NCI-H2227 (cell line): ENCODE data around the gene DIP2C.
"Not testable (repeated sequence)": the region's sequence is repeated elsewhere in the genome, so short reads cannot be mapped to it uniquely, and the experiment has no call there.

Source experiments
- DNase-seq: peaks from one replicate; lab custom pipeline; 2025; ENCODE audit not compliant: unreplicated experiment; lab: John Stamatoyannopoulos, UW

DIP2C gene

DNA sequence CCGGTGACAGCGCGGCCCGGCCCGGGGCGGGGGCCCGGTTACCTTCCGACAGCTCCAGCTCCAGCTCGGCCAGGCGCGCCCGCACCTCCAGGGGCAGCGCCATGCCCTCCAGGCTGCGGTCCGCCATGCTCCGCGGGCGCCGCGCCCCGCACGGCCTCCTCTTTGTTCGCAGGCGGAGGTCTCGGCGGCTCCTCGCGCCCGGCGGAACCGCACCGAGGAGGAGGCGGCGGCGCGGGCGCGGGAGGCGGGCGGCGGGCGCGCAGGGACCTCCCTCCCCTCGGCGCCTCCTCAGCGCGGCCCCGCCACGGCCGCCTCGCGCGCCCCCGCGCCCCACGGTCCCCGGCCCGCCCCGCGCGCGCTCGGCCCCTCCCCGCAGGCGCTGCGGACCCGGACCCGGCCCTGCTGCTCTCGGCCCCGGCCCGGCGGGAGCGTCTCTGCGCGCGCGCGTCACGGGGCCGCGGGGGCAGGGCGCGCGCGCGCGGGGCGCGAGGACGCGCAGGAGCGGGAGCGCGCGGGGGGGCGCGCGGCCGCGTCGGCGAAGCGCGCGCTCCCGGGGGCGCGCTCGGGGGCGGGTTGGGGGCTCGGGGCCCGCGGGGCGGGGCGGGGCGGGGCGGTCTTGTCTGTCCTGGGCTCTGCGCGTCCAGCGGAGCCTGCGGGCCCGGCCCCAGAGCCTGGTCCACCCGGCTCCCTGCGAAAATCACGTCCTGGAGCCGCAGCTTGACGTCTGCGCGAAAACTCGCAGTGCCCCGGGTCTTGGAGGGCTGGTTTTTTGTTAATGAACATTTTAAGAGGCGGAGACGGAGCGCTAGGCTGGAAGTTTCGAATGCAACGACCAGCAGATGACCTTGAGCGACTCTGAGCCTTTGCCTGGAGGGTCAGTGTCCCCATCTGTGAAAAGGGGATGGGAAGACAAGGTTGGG, at the start of gene DIP2C:
Gene DIP2C (minus strand): TSS at position 217 of the 920 bp plus-strand sequence. CDS start 90 bp downstream, at position 127.
- peak; percentile 90 for DNase-seq

DNA sequence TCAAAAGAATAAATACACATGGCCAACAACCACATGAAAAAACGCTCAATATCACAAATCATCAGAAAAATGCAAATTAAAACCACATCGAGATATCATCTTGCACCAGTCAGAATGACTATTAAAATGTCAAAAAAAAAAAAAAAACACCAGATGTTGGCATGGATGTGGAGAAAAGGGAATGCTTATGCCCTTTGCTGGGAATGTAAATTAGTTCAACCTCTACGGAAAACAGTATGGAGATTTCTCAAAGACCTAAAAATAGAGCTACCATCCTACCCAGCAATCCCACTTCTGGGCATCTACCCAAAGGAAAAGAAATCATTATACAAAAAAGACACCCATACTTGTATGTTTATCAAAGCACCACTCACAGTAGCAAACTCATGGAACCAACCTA, 45.0 kb upstream of the DIP2C start:
- no peak for DNase-seq

GRCh38 chr10:733086-733485, 43.6 kb upstream of the DIP2C start:
- DNase-seq: no peak

DNA sequence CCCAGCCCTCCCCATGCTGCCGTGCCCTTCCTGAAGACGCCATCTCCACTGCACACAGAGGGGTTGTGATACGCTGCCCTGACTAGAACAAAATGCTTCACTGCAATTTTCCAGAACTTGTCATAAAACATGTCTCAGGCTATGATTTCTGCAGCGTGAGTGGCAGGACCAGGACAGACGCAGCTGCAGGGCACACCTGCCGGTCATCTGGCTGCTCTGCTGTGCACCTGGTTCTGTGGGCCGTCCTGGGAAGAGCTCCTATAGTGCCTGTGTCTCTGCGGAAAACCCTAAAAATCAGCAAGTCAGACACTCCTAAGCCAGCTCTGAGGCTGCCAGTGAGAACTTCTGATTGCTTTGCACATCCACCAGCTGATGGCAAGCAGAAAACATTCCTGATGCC, 39.7 kb upstream of the DIP2C start:
- DNase-seq: no peak

DNA sequence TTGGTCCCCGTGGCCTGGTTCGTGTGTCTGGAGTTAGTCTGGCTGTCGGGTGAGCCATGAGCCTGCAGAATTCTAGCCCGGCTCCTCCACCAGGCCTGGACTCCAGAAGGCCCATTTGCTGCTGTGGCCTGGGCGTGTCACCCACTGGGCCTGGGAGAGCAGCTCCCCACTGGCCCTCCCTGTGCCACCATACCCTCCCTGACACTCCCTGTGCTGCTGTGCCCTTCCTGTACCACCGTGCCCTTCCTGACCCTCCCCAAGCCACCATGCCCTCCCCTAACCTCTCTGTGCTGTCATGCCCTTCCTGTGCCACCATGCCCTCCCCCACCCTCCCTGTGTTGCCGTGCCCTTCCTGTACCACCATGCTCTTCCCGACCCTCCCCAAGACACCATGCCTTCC, 39.1 kb upstream of the DIP2C start:
- DNase-seq: no peak

DNA sequence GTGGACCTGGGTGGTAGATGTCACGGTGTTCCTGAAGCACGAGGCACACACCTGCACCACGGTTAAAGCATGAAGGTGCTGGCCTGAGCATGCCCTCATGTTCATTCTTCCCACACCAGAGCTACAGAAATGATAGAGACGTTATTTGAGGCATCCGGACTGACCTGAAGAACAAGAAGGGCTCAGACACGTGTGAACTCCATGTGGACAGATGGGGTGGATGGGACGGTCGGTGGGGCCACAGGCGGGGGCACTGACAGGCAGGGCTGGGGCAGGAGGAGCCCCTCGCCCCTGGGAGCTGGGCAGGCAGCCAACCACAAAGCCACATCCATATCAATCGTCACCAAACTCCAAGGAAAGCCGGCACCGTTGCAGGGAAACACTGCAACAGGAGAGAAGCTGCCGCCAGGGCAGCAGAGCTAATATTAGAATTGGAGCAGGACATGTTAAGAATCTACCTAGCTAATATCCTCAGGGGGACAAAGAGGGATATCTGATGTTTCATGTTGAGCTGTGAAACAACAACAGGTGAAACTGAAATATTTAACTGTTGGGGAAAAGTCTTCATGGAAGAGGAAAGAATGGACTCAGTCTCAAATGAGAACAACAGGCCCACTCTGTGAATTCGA, 37.8 kb upstream of the DIP2C start:
- no peak for DNase-seq

DNA sequence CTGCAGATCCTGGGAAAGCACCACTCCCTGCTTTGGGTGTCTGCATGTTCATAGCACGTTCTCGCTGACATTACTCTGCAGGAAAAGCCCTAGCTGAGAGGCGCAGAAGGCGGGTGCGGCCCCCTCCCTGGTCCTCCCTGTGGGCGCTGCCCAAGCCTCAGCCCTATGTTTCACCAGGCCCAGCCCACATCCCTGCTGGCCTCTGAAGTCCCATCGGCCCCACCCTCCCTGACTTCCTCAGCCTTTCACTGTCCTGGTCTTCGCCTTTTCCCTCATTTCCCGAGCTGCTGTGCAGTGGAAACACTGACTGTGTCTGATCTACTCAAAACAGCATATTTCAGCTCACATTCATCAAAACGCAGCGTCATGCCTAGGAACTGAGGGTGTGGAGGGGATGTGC, 36.3 kb upstream of the DIP2C start:
- no peak for DNase-seq

DNA sequence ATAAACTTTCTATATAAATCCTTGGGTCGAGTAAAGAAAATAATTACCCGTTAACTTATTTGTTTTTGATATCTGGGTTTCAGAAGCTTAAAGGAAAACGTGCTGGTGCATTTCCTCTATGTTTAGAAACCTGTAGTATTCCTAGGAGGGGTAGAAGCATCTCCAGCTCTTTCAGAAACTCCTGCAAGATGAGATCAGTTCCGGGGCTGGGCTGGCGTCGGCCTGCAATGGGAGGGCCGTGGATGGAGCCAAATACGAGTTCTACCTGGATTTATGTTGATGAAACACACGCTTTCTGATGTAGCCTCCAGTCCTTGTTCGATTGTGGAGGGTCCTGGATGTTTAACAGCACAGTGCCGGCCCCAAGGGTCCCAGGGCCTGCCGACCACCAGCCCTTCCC, 35.8 kb upstream of the DIP2C start:
- no peak for DNase-seq

DNA sequence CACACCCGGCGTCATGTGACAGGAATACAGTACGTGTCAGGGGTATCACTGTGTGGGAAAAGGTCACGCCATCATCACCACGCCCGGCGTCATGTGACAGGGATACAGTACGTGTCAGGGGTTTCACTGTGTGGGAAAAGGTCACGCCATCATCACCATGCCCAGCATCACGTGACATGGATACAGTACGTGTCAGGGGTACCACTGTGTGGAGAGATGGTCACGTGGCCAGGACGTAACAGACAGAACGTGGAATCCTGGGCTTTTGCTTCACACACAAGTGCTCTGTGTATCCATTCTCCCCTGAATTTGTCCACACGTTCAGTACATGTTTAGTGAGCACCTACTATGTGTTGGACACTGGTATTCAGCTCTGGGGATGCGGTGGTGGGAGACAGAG, 34.5 kb upstream of the DIP2C start:
- no peak for DNase-seq

- no peak for DNase-seq
These were observed 33.0 kb upstream of the DIP2C start for GRCh38 chr10:722281-723060.

DNA sequence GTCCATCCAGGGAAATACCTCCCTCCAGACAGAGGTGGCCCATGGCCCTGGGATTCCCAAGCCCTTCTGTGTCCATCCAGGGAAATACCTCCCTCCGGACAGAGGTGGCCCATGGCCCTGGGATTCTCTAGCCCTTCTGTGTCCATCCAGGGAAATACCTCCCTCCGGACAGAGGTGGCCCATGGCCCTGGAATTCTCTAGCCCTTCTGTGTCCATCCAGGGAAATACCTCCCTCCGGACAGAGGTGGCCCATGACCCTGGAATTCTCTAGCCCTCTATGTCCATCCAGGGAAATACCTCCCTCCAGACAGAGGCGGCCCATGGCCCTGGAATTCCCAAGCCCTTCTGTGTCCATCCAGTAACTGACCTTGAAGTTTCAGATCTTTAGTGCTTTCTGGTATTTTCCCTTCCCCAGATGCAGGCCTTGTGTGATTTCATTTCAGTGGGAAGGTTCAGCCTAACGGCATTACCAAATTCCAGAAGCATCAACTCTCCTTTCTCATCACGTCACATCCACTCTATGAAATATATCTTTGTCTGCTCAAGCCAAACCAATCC, 28.8 kb upstream of the DIP2C start:
- no peak for DNase-seq

DNA sequence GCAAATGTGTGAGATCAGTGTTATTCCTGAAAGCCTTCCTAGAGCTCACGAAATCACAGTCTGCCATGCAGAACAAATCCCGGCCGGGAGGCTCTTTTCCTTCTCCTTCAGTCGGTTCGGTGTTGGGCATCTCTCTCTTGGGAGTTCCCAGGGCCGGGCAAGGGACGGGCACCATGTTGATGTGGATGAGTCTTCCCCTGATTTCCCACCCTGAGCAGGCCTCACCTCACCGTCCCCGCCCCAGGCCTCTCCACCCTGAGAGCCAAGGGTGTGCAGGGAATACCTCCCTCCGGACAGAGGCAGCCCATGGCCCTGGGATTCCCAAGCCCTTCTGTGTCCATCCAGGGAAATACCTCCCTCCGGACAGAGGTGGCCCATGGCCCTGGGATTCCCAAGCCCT, 28.0 kb upstream of the DIP2C start:
- DNase-seq: no peak

- no peak for DNase-seq
These were observed 27.4 kb upstream of the DIP2C start for GRCh38 chr10:716821-717220.

- DNase-seq: no peak
These were observed 24.7 kb upstream of the DIP2C start for GRCh38 chr10:714214-714613.

- no peak for DNase-seq
These were observed 23.1 kb upstream of the DIP2C start for GRCh38 chr10:712575-712974.

GRCh38 chr10:712089-712488, 22.6 kb upstream of the DIP2C start:
- DNase-seq: no peak

- no peak for DNase-seq
These were observed 18.4 kb upstream of the DIP2C start for GRCh38 chr10:707861-708260.

DNA sequence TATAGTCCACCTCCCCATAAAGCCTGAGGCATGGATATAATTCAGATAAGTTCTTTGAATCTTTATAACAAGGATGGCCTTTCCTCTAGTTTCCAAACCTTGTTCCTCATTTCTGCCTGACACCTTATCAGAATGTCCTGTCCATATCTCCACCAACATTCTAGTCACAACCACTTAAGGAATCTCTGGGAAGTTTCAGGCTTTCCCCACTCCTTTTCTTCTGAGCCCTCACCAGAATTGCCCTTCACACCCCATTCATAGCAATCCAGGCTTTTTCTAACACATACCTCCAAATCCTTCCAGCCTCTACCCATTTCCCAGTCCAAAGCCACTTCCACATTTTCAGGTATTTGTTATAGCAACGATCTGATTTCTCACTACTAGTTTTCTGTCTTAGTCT, 18.0 kb upstream of the DIP2C start:
- DNase-seq: no peak

DNA sequence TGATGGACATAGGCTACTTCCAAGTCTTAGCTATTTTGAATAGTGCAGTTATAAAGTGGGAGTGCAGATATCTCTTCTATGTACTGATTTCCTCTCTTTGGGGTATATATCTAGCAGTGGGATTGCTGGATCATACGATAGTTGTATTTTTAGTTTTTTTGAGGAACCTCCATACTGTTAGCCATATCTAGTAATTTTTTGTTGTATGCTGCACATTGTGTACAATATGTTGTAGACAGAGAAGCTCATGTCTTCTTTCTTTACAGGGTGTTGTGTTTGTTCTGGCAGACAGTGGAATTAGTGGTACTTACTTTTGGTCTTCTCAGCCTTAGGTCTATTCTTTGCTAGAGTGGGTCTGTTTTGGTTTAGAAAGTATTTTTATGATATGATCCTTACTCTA, 13.7 kb upstream of the DIP2C start:
- DNase-seq: no peak

GRCh38 chr10:700183-700582, 10.7 kb upstream of the DIP2C start:
- DNase-seq: not testable (repeated sequence)

GRCh38 chr10:697097-697875, 7.8 kb upstream of the DIP2C start:
- DNase-seq: no peak
